GM19452 (cell line): ENCODE data around the gene NOM1.

Source experiments
- ATAC-seq: cut with Tn5 transposase; IDR thresholded peaks from one replicate; pipeline ENCODE4 v1.9.1; 2021; ENCODE audit not compliant: unreplicated experiment

NOM1 gene

DNA sequence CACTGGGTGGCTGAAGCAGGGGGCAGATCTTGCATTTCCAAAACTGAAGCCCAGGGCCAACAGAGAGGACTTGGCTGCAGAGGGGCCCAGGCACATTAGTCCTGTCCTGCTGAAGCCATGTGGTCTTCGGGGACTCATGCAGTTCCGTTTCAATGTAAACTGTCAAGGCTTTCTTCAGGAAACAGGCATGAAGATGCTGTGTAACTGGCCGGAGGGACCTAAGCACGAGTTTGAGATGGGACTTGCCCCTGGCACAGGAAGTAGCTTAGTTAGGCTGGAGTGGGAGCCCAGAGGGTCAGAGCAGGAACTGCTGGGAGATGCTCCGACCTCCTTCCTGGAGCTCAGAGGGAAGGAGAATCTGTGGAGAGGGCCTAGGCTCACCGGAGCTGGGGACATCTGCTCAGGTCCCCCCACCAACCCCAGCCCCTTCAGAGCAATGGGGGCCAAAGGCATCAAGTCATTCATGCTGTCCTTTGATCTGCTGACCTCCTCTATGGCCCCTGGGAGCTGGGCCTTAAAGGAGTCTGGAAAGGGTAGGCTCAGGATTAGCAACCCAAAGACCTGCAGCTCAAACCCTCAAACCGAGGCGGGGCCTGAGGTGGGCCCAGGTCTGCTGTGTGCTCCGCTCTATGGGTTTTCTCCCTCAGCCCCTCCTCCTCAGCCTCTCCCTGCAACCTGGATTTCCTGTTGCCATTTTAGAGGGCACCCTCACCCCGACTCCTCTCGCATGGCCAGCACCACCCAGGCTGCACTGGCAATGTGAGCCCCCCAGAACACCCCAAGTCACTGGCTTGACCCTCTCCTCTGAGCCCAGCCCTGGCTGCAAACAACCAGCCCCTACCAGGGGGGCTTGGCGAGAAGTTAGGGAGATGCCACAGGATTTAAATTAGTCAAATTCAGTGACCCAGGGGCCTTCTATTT, 65.4 kb downstream of the NOM1 start:
- no peak for ATAC-seq

DNA sequence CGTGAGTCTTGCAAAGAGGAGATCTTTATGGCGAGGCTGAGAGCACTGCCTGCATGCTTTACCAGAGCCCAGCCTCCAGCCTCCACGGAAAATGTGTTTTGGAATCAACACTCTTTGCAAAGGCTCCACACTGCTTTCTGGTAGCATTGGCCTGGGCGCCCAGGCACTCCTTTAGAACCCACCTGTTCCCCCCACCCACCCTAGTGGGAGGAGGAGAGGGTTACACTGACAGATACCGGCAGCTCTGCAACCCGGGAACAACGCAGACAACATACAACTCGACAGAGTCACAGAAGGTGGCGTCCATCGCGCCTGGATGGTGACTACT, 66.5 kb downstream of the NOM1 start:
- no peak for ATAC-seq

DNA sequence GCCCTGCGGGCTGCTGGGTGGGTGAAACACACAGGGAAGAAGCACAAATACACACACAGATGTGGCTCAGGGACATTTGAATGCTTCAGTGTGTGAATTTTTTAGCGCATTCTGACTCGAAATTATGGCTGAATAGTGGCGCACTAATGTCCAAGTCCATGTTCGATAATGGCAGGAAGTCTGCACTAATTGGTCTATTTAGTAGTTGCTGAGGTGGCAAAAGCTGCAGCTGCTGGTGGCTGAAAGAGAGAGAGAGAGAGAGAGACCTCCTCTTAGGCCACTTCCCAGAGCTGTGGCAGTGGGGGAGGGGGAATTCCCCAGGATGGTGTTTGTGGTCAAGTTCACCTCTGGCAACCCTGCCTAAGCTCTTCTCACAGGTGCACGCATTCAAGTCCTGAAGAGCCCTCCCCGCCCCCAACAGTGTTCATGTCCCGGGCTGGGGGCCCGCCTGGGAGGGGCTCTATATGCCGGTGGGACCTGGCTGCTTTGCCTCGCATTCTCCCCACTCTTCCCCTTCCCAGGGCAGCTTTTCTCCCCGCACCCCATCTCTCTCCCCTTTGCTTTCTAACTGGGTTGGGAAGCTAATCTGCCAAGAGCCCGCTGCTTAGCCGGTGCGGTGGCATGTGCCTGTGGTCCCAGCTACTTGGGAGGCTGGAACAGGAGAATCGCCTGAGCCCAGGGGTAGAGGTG, 67.0 kb downstream of the NOM1 start:
- ATAC-seq, result peak; percentile 69

DNA sequence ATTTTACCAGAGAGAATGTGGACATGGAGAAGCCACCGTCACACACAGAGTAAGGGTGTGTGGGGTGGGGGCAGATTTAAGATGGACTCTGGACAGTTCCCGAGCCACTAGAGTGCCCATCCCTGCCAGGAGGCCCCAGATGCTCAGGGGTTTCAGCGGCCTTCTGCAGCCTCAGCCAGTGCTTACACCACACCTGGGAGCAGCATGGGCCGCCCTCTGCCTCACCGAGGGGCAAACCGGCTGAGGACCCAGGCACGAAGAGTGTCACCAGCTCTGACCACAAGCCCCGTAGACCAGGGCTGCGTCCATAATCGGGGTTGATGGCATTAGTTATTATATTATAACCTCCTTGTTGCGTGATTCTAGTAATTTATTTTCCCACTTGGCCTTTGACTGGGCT, 67.6 kb downstream of the NOM1 start:
- no peak for ATAC-seq

DNA sequence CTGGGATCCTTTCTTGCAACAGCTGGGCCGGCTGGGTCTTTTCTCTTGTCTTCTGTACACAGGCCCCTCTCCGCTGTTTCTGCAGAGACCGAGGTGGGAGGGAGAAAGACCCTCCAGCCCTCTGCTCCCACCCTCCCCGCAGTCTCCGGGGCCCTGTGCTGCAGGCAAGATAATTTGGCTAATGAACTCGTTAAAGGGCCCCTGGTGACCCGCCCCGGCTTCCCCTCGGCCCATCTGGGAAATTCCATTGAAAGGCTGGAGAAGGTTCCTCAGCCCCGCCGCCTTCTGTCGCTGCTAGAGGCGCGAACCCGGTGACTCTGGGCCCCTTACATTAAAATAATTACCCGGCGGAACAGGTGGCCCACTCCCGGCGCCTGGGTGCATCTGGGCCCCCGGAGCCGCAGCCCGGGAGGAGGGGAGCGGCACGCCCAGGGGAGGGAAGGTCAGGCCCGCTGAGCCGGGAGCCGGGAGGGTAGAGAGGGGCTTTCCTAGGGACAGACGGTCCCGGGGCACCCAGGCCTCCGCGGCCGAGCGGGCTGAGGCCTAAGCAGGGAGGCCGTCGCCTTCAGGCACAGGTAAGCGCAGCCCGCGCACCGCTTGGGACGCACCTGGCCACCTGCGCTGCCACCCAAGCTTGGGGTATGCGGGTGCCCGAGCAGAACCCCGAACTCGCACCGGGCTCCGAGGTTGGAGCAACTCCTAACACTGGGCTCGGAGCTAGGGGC, 68.3 kb downstream of the NOM1 start:
- ATAC-seq, result no peak

DNA sequence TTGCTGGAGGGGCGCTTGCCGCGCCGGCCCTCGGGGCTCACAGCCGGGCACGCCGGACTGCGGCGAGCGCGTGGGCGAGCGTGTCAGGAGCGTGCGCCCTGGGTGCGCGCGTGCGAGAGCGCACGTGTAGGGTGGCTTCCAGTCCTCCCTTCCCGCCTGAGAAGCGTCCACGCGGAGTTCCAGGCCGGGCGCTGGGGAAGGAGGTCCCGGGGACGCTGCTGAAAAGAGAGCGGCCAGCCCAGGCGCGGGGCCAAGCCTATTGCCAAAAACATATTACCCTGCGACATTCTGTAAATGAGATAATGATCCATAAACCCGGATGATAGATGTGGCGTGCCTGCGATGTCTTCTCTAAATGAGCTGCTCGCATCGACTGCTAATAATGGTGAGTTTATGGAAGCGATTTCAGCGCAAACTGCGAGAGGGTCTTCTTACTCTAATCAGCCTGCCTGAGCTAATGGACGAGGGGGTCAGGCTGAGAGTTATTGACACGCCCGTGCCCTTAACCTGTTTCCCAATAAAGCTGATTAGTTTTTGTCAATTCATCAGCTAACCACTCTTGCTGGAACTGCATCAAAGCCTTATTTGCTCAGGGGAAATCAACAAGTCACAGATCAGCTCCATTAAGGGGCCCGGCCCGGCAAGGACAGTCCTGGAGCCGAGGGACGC, 69.0 kb downstream of the NOM1 start:
- ATAC-seq, result no peak

DNA sequence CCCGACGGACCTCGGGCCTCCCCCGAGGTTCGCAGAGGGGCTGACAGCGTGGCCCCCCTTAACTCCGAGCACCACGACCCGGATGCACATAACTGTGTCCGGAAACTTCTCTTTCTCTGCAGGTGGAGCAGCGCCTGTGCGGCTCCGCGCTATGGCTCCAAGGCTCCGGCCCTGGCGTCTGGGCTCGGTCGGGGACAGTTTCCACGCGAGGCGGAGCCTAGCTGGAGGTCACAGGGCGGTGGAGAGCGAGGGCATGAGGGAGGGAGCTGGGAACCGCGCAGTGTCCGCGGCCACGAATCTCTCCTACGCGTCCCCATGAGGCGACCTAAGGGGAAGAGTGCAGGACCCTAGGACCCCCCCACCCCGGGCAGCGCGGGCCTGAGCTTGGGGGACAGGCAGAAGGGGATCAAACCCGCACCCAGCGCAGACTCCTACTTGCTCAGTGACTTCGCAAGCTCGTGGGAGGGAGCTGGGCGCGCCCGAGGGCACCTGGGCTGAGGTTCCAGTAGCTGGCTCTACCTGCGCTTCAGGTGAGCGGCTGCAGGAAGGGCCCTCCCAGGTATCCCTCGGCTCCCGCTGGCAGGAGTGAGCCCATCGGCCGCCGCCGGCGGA, 69.6 kb downstream of the NOM1 start:
- ATAC-seq, result no peak

DNA sequence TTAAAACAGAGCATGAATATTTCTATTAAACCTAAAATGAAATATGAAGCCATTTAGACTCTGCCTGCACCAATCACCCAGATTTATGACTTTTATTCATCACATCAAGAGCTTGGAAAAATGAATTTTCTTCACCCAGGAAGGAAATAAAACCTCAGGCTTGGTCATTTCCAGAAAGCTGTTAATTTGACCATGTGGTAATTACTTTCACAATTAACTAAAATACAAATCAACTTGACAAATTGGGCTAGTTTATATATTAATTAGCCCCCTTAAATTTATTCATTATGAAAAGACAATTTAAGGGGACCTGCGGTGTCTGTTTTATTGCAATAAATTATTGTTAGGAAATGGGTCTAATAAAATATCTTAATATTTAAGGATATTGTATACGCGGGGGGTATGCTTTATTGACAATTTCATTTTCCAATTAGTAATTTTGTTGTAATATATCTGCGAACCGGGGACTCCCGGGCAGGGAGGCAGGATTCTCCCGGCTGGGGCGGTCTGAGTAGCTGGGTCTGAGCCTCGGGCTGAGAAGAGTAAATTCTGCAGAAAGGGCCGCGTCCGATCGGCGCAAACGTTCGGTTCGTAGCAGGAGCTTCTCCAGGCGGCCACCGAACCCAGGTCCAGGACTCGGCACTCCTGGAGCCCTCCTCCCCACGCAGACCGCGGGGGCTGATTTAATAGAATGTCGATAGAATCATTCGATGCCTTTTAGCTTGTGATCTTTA, 70.4 kb downstream of the NOM1 start:
- no peak for ATAC-seq

DNA sequence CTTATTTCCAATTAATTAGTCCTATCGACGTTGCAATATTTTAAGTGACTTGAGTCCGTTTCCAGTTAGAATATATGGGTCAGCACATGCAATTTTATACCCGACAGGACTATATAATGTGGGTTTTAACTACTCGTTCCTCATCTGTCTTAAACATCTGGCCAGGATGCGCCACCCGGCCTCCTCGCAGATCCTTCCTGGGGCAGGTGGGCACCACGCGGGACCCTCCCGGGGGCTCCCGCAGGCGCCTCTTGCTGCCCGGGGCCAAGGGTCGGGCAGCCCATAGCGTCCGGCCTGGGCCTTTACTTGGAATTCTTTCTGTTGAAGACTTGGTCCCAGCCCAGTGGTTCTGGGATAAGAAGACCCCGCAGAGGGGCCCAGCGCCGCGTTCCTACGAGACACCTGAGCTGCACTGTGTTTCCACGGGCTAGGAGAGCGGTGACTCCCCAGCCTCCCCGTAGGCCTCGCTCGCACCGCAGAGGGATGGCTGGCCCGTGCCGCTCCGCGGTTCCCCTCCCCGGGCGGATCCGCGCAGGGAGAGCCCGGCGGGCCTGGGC, 71.1 kb downstream of the NOM1 start:
- no peak for ATAC-seq

DNA sequence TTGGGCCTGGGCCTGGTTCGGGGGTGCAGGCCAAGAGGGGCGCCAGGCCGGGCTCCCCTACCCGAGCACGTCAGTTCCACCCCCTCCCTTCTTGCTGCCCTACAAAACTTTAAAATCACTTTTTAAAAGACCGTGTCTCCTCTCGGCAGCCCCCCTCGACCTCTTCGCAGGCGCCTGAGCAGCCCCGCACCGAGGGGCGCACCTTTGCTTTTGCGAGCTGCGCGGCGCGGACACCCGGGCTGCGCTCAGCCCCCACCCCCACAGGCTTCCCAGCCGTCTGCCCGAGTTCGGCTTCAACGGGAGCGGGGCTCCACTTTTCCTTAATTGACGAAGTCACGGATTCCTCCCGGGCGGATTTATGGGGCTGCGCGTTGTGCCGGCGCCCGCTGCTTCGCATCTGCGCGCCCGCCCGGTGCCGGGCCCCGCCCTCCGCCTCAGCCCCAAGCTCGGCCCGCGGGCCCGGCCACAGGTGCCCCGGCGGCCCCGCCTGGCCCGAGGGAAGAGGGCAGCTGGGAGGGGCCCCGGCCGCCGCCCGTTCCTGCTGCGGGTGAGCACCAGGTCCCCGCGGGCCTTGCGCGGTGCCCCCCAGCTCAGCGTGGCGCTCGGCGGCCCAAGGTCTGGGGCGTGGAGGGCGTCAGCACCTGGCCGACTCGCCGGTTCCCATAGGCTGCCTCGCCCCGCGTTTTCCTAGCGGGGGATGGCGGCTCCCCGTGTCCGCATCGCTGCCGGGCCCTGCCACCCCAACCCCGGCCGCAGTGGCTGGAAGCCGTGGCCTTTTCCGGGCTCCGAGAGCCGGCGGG, 71.8 kb downstream of the NOM1 start:
- no peak for ATAC-seq

DNA sequence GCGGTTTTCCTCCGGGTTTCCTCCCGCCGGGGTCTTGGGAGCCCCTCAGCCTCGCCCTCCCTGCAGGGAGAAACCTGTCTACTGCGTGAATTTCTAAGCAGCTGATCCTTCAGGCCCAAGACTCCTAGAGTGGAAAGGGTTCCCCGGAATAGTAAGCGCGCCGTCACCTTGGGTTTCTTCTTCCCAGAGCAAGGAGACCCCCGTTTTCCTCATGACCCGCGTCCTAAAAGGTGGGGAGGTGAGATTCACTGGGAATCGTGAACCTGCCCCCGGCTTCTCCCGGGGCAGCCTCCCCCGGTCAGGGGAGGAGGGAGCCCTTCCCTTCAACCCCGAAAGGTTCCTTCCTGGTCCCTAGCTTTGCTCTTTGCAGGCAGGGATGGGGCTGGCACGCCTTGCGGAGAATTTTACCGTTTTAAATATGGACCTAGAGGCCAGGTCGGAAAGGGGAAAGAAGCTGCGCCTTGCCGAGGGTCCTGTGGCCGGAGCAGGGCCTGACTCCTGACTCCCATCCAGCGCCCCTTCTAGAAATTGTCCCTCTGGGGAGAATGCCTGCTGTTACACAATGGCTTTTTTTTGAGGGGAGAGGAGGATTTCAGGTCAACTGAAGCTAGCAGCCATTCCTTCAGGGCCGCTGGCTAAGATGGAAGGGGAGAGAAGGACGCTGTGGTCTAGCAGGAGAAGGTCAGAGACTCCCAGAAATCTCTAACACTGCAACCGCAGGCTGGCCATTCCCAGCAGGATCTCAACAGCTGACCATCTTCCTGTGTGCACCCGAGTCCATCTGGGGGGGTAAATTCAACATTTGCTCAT, 72.6 kb downstream of the NOM1 start:
- ATAC-seq, result no peak
